ENCODE data around the gene PLK2. TPM values are rescaled to one million over a fixed set of nuclear protein-coding genes. Genes with fewer than 3 reads are reported as not detected.

PLK2 gene
- total and polyA plus RNA-seq, 4 donors, result 20.1 to 363 (median 40.9) TPM

DNA sequence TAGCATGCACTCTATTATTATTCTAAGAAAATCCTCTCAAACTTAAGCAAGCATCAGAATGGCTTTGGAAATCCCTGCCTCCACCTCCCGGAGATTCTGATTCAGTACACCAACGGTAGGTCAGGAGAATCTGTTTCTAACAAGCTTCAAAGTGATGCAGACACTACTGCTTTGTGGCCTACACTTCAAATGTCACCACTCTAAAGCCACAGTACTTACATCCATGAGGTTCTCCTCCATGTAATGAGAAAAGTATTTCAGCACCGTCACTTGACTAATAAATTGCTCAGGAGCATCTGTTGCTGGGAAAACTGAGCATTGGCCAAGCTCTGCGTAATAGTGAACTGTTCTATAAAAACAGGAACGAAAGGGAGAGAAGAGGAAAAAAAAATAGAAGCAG lies 4.8 kb downstream of the PLK2 start:
- peak overlapping the region; percentile 36 for H3K4me3 ChIP-seq
- 65% methylated on average over 5 of the region's 5 CpGs for WGBS, 2 donors

DNA sequence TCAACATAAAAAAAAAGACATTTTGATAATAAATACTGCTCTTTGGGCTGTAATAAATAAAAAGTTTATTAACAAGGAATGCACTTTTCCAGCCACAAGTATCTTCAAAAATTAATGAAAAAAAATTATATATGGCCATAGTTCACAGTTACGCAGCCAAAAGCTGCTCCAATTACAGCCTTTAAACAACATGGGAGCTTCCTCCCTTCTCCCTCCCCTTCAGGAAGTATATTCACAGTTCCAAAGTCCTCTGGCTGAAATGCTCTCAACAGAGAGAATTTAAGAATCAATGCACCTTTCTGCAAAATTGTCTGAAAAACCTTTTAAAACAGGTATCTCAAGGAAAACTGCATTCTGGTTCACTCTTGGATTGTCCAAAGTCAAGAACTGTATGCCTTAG lies 5.9 kb downstream of the PLK2 start:
- 75 to 94% methylated on average over 1 of the region's 1 CpG for WGBS, 2 donors
- ATAC-seq (ENCODE audit: insufficient read depth, low FRiP score) (no peak), DNase-seq (peak in 1 of 3 donors; percentile 29)
- no peak overlapping the region for H3K27ac ChIP-seq (ENCODE audit: low read depth in 1 of 2, low read length in 1 of 2)
- no peaks in the 10 kb centered on the region for H3K9me3 ChIP-seq (ENCODE audit: control insufficient read depth in 4 of 4, insufficient read depth in 3 of 4, low read length in 3 of 4)
- H3K4me3 ChIP-seq, result peak overlapping the region; percentile 27
- peak overlapping the region in 1 of 2 donors; percentile 30 for H3K9ac ChIP-seq (ENCODE audit: insufficient read depth in 1 of 2, low read length in 2 of 2)
- peaks cover 9 to 47% (median 20%) of the 10 kb centered on the region in 4 donors for H3K36me3 ChIP-seq (ENCODE audit: control insufficient read depth in 4 of 4, insufficient read depth in 4 of 4, low read length in 4 of 4)
- peaks cover 0 to 38% (median 19%) of the 10 kb centered on the region in 5 donors for H3K4me1 ChIP-seq (ENCODE audit: control insufficient read depth in 5 of 5, insufficient read depth in 5 of 5, low read length in 5 of 5)
- H3K27me3 ChIP-seq (ENCODE audit: control insufficient read depth in 3 of 3, insufficient read depth in 3 of 3, low read length in 2 of 3), result no peaks in the 10 kb centered on the region
- TF ChIP-seq, protein P1, sequence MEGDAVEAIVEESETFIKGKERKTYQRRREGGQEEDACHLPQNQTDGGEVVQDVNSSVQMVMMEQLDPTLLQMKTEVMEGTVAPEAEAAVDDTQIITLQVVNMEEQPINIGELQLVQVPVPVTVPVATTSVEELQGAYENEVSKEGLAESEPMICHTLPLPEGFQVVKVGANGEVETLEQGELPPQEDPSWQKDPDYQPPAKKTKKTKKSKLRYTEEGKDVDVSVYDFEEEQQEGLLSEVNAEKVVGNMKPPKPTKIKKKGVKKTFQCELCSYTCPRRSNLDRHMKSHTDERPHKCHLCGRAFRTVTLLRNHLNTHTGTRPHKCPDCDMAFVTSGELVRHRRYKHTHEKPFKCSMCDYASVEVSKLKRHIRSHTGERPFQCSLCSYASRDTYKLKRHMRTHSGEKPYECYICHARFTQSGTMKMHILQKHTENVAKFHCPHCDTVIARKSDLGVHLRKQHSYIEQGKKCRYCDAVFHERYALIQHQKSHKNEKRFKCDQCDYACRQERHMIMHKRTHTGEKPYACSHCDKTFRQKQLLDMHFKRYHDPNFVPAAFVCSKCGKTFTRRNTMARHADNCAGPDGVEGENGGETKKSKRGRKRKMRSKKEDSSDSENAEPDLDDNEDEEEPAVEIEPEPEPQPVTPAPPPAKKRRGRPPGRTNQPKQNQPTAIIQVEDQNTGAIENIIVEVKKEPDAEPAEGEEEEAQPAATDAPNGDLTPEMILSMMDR (IDR thresholded peaks at IDR 0.05; ENCODE audit: control extremely low read depth, extremely low read depth), result no peak

More for the DNA sequence above, 4.8 kb downstream of the PLK2 start:
- H3K9me3 ChIP-seq (ENCODE audit: control insufficient read depth in 4 of 4, insufficient read depth in 3 of 4, low read length in 3 of 4), result no peaks in the 10 kb centered on the region
- H3K4me1 ChIP-seq (ENCODE audit: control insufficient read depth in 5 of 5, insufficient read depth in 5 of 5, low read length in 5 of 5), result peaks cover 0 to 38% (median 19%) of the 10 kb centered on the region in 5 donors
- H3K27ac ChIP-seq (ENCODE audit: low read depth in 1 of 2, low read length in 1 of 2), result no peak overlapping the region
- DNase-seq (no peak), ATAC-seq (ENCODE audit: insufficient read depth, low FRiP score) (no peak)
- no peaks in the 10 kb centered on the region for H3K27me3 ChIP-seq (ENCODE audit: control insufficient read depth in 3 of 3, insufficient read depth in 3 of 3, low read length in 2 of 3)
- peaks cover 9 to 47% (median 20%) of the 10 kb centered on the region in 4 donors for H3K36me3 ChIP-seq (ENCODE audit: control insufficient read depth in 4 of 4, insufficient read depth in 4 of 4, low read length in 4 of 4)
- TF ChIP-seq, protein P1 (IDR thresholded peaks at IDR 0.05; ENCODE audit: control extremely low read depth, extremely low read depth), result no peak
- H3K9ac ChIP-seq (ENCODE audit: insufficient read depth in 1 of 2, low read length in 2 of 2), result peak overlapping the region in 1 of 2 donors; percentile 57

DNA sequence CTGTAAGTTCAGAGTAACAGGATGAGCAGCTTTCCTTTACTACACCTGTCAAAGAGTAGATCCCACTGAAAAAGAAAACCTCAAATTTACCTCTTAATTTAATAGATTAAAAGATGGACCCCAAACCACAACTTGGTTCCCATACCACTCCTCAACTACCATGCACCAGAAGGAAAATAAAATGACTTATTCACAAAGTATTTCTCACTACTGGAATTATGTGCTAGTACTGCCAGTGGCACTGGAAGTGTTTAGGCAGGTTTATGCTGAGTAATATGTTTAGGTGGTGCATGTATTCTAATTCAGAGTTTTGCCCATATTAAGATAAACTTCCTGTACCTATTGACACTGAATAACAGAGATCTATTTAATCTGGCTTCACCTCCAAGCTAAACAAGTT lies 6.6 kb downstream of the PLK2 start:
- Histone ChIP-seq H3K27ac (ENCODE audit: low read depth in 1 of 2, low read length in 1 of 2) (no peak overlapping the region), H3K9me3 (ENCODE audit: control insufficient read depth in 4 of 4, insufficient read depth in 3 of 4, low read length in 3 of 4) (no peaks in the 10 kb centered on the region), H3K9ac (ENCODE audit: insufficient read depth in 1 of 2, low read length in 2 of 2) (no peak overlapping the region), H3K36me3 (ENCODE audit: control insufficient read depth in 4 of 4, insufficient read depth in 4 of 4, low read length in 4 of 4) (peaks cover 9 to 46% (median 20%) of the 10 kb centered on the region in 4 donors), H3K4me1 (ENCODE audit: control insufficient read depth in 5 of 5, insufficient read depth in 5 of 5, low read length in 5 of 5) (peaks cover 0 to 38% (median 18%) of the 10 kb centered on the region in 5 donors), H3K27me3 (ENCODE audit: control insufficient read depth in 3 of 3, insufficient read depth in 3 of 3, low read length in 2 of 3) (no peaks in the 10 kb centered on the region), H3K4me3 (no peak overlapping the region)
- no peak for DNase-seq
- ATAC-seq (ENCODE audit: insufficient read depth, low FRiP score), result no peak
- TF ChIP-seq, protein P1 (IDR thresholded peaks at IDR 0.05; ENCODE audit: control extremely low read depth, extremely low read depth), result no peak
